ENCODE measurements around the gene SLC18B1.

Gene SLC18B1

GRCh38 chr6:132797951-132798868 is at the start of gene SLC18B1:
TSS of gene SLC18B1 (minus strand) at chr6:132798637. CDS start at chr6:132798456, 181 bp downstream.
- peak; percentile 51 for DNase-seq

- DNase-seq: no peak
Observed at GRCh38 chr6:132843316-132844035, 45.0 kb upstream of the SLC18B1 start.

GRCh38 chr6:132841966-132842365 is 43.5 kb upstream of the SLC18B1 start:
- DNase-seq: no peak

- DNase-seq: no peak
Observed at GRCh38 chr6:132832891-132833290, 34.5 kb upstream of the SLC18B1 start.

- DNase-seq: no peak
Observed at GRCh38 chr6:132830334-132830751, 31.9 kb upstream of the SLC18B1 start.

GRCh38 chr6:132820629-132821381 is 22.4 kb upstream of the SLC18B1 start:
- DNase-seq: no peak

- DNase-seq: no peak
Observed at GRCh38 chr6:132819405-132820161, 21.1 kb upstream of the SLC18B1 start.

- no peak for DNase-seq
Observed at GRCh38 chr6:132818404-132819359, 20.2 kb upstream of the SLC18B1 start.

GRCh38 chr6:132817554-132818403 is 19.3 kb upstream of the SLC18B1 start:
- no peak for DNase-seq

GRCh38 chr6:132816660-132817059 is 18.2 kb upstream of the SLC18B1 start:
- DNase-seq: peak; percentile 15

GRCh38 chr6:132814716-132815570 is 16.5 kb upstream of the SLC18B1 start:
- no peak for DNase-seq

- DNase-seq: peak; percentile 67
Observed at GRCh38 chr6:132813173-132813856, 14.9 kb upstream of the SLC18B1 start.

GRCh38 chr6:132812756-132813172 is 14.3 kb upstream of the SLC18B1 start:
- DNase-seq: no peak

GRCh38 chr6:132812255-132812732 is 13.9 kb upstream of the SLC18B1 start:
- peak; percentile 38 for DNase-seq

GRCh38 chr6:132811276-132811675 is 12.8 kb upstream of the SLC18B1 start:
- DNase-seq: no peak

GRCh38 chr6:132805548-132805947 is 7.1 kb upstream of the SLC18B1 start:
- no peak for DNase-seq

- DNase-seq: no peak
Observed at GRCh38 chr6:132804251-132804650, 5.8 kb upstream of the SLC18B1 start.

GRCh38 chr6:132800656-132801055 is 2.2 kb upstream of the SLC18B1 start:
- no peak for DNase-seq

All from CD4-positive, alpha-beta T cell treated with Interleukin-10 for 1 hour (primary cell).